Endothelial cell (in vitro differentiated cells): ENCODE data around the gene DOCK3. TPM values are rescaled to one million over a fixed set of nuclear protein-coding genes. Genes with fewer than 3 reads are reported as not detected.

Experiments used
- DNase-seq: peaks from one replicate; pipeline ENCODE4 v3.0.0; 2021; ENCODE audit warnings: low spot score
- H3K27ac Mint-ChIP-seq: one replicate; pipeline ENCODE4 v1.8.0; 2021; ENCODE audit warnings: mixed read lengths, inconsistent platforms; ENCODE audit not compliant: unreplicated experiment
- H3K27me3 Mint-ChIP-seq: one replicate; pipeline ENCODE4 v1.8.0; 2021; ENCODE audit warnings: mild to moderate bottlenecking, moderate library complexity, mixed read lengths, inconsistent platforms; ENCODE audit not compliant: unreplicated experiment
- H3K36me3 Mint-ChIP-seq: one replicate; pipeline ENCODE4 v1.8.0; 2021; ENCODE audit warnings: mild to moderate bottlenecking, low read depth, mixed read lengths, inconsistent platforms; ENCODE audit not compliant: unreplicated experiment
- H3K4me1 Mint-ChIP-seq: one replicate; pipeline ENCODE4 v1.8.0; 2021; ENCODE audit warnings: mild to moderate bottlenecking, mixed read lengths, inconsistent platforms; ENCODE audit not compliant: unreplicated experiment
- H3K4me3 Mint-ChIP-seq: one replicate; pipeline ENCODE4 v1.8.0; 2021; ENCODE audit warnings: mild to moderate bottlenecking, mixed read lengths, inconsistent platforms; ENCODE audit not compliant: unreplicated experiment
- H3K9me3 Mint-ChIP-seq: one replicate; pipeline ENCODE4 v1.8.0; 2021; ENCODE audit warnings: mixed read lengths, inconsistent platforms; ENCODE audit not compliant: unreplicated experiment
- total RNA-seq: library from RNA; stranded (reverse); fragmentation: NEBNext Ultra II Directional; extraction: Animal tissue kit (Norgen Biotek cat#: 25700); gene quantifications from one replicate; pipeline ENCODE4 v1.2.1, GENCODE V29; 2021; ENCODE audit not compliant: unreplicated experiment
- TF ChIP-seq, protein P1 (sequence below): fragments of 200-600 bp; sonication (generic); IDR thresholded peaks from one replicate; pipeline ENCODE4 v1.5.0; 2021; ENCODE audit warnings: antibody characterized with exemption; ENCODE audit not compliant: unreplicated experiment

Gene DOCK3
- total RNA-seq, 1 donor from 2014 or later = 1.3 TPM

DNA sequence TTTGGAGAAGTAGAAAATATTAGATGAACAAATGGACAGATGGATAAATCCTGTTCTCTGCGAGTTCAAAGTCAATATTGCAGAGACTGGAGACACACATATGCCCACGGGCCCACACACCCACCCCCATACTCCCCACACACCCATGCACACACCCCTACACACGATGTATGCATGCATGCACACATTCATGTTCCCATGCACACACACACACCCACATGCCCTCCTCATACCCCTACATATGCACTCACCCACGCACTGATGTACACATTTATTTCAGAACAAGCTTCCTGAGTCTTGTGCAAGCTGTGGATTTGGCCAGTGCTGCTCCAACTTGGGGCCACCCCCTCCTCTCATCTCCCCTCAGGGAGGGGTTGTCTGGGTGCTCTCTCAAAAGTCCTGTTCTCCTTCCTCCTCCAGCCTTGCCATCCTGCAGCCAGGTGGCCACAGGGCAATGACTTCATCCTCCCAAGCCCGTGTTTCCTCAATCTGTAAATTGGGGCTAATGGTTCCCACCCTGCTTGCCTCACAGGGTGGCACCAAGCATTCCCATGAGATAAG lies 41.4 kb upstream of the DOCK3 start:
- Mint-ChIP-seq H3K27ac (peak overlapping the region; percentile 37), H3K4me1 (peaks cover 11% of the 10 kb centered on the region), H3K36me3 (no peaks in the 10 kb centered on the region), H3K9me3 (no peaks in the 10 kb centered on the region), H3K27me3 (peaks cover 5% of the 10 kb centered on the region), H3K4me3 (no peak overlapping the region)
- TF ChIP-seq, protein P1, sequence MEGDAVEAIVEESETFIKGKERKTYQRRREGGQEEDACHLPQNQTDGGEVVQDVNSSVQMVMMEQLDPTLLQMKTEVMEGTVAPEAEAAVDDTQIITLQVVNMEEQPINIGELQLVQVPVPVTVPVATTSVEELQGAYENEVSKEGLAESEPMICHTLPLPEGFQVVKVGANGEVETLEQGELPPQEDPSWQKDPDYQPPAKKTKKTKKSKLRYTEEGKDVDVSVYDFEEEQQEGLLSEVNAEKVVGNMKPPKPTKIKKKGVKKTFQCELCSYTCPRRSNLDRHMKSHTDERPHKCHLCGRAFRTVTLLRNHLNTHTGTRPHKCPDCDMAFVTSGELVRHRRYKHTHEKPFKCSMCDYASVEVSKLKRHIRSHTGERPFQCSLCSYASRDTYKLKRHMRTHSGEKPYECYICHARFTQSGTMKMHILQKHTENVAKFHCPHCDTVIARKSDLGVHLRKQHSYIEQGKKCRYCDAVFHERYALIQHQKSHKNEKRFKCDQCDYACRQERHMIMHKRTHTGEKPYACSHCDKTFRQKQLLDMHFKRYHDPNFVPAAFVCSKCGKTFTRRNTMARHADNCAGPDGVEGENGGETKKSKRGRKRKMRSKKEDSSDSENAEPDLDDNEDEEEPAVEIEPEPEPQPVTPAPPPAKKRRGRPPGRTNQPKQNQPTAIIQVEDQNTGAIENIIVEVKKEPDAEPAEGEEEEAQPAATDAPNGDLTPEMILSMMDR = no peak
- DNase-seq = no peak

DNA sequence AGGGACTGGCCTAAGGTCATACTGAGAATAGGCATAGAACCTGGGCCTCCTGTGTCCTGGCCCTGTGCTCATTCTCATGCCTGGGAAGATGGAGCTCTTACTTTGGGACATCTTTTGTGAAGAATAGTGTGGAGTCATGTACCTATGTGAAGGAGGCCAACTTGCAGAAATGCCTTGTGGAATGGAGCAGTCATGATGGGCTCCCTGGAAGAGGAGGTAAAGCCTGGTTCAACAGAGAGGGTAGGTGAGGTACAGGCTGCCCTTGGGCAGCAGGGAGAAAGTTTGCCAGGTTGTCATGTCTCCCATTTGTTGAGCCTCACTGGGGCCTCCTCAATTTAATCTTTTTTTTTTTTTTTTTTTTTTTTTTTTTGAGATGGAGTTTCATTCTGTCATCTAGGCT lies 39.7 kb upstream of the DOCK3 start:
- TF ChIP-seq, protein P1 = no peak
- H3K9me3 Mint-ChIP-seq = no peaks in the 10 kb centered on the region

DNA sequence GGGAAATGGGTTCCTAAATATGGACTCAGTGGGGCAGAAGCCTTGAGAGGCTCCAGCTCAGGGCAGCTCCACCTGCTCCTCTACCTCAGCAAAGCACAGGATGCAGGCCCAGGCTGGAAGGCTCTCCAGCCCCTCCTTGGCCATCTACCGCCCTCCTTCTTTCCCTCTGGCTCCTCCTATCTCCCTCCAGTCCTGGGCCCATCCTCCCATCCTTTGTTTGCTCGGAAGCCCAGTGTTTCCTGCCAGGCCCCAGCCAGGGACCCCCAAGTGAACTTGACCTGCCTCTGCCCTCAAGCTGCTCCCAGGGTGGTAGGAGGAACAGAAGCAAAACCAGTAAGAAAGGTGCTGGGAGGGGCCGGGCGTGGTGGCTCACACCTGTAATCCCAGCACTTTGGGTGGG lies 37.7 kb upstream of the DOCK3 start:
- H3K27me3 Mint-ChIP-seq = peaks cover 8% of the 10 kb centered on the region
- H3K9me3 Mint-ChIP-seq = no peaks in the 10 kb centered on the region
- TF ChIP-seq, protein P1 = no peak
- DNase-seq = no peak
- H3K27ac Mint-ChIP-seq = no peak overlapping the region
- H3K4me3 Mint-ChIP-seq = no peak overlapping the region
- peaks cover 11% of the 10 kb centered on the region for H3K4me1 Mint-ChIP-seq
- H3K36me3 Mint-ChIP-seq = no peaks in the 10 kb centered on the region

More for the DNA sequence above, 39.7 kb upstream of the DOCK3 start:
- peaks cover 5% of the 10 kb centered on the region for H3K27me3 Mint-ChIP-seq
- H3K36me3 Mint-ChIP-seq = no peaks in the 10 kb centered on the region
- H3K4me3 Mint-ChIP-seq = no peak overlapping the region
- no peak overlapping the region for H3K27ac Mint-ChIP-seq
- no peak for DNase-seq
- peaks cover 11% of the 10 kb centered on the region for H3K4me1 Mint-ChIP-seq

DNA sequence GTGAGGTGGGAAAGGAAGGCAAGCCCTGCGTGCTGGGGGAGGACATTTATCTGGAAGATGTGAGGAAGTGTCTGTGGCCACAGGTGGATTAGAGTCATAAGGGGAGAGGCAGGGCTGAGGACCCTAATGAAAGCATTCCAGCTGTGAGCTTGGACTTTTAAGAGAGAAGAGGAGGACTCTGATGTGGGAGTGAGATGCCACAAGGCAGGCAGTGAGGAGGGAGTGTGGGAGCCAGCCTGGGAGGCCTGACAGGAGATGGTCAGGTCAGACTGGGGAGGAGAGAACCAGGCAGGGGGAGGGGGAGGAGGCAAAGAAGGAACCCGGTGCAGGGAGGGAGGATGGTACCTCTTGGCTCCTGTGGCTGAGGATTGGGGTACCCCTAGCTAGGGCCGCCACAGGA lies 36.8 kb upstream of the DOCK3 start:
- no peak for DNase-seq
- peaks cover 11% of the 10 kb centered on the region for H3K4me1 Mint-ChIP-seq
- no peaks in the 10 kb centered on the region for H3K9me3 Mint-ChIP-seq
- no peak overlapping the region for H3K4me3 Mint-ChIP-seq
- peaks cover 10% of the 10 kb centered on the region for H3K27me3 Mint-ChIP-seq
- no peaks in the 10 kb centered on the region for H3K36me3 Mint-ChIP-seq
- TF ChIP-seq, protein P1 = no peak
- peak overlapping the region; percentile 20 for H3K27ac Mint-ChIP-seq

DNA sequence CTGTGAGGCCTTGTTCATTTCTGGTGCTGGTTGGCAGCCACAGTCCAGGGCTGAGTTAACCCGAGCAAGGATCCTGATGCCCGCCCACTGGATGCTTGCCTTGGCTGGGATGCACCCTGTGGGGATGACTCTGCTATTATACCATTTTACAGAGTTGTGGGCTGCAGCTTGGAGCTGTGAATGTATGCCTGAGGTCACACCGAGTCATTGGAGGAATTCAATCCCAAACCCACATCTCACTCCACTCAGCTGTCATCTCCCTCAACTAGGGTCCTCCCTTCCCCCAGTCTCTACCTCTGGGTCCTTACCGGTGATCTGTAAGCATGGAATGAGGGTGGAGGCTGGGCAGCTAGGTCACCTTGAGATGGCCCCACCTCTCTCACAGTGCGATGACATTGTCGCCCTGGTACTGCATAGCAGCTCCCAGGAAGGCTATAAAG lies 35.7 kb upstream of the DOCK3 start:
- Mint-ChIP-seq H3K4me1 (peaks cover 11% of the 10 kb centered on the region), H3K4me3 (no peak overlapping the region), H3K36me3 (no peaks in the 10 kb centered on the region), H3K27me3 (peaks cover 10% of the 10 kb centered on the region), H3K9me3 (no peaks in the 10 kb centered on the region), H3K27ac (no peak overlapping the region)
- TF ChIP-seq, protein P1 = no peak
- no peak for DNase-seq
